Measurements from ENCODE around the gene SMNDC1.

The SMNDC1 gene

DNA sequence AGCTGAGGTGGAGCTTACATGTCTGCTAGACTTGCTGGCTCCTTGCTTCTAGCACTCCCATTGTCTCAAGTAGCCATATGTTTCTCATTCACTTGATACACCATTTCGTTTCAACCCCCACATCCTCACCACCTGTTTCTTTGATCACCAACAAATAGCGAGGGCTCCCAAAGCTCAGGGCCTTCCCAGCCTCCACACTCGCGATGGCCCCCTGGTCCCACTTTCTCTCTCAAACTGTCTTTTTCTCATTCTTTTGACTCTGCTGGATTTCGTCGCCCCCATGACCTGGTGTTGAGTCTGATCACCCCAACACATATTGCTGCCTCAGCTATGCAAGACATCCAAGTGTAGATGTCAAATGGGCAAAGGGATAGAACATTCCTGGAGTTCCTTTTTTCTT, 26.0 kb upstream of the SMNDC1 start:
- H3K36me3 ChIP-seq (replicated peaks; ENCODE audit: insufficient read depth, low read length) = no peaks in the 10 kb centered on the region
- H3K27me3 ChIP-seq (replicated peaks; ENCODE audit: insufficient read depth, low read length) = no peaks in the 10 kb centered on the region
- H3F3A ChIP-seq (ENCODE audit: insufficient read depth, low read length) = 0 out of 2 replicates have a peak, but pooled peaks cover 9% of the 10 kb centered on the region
- no peak overlapping the region for H3K4me2 ChIP-seq (ENCODE audit: low read depth, low read length)
- DNase-seq = no peak
- no peak overlapping the region for H3K9ac ChIP-seq (ENCODE audit: low read length)
- no peak overlapping the region for H2AFZ ChIP-seq (ENCODE audit: low read length)
- TF ChIP-seq EZH2phosphoT487 (IDR thresholded peaks at IDR 0.05; ENCODE audit: low read length) (no peak), EZH2 (optimal IDR thresholded peaks at IDR 0.05; ENCODE audit: low read depth, low read length) (no peak)
- TF ChIP-seq, protein P1, sequence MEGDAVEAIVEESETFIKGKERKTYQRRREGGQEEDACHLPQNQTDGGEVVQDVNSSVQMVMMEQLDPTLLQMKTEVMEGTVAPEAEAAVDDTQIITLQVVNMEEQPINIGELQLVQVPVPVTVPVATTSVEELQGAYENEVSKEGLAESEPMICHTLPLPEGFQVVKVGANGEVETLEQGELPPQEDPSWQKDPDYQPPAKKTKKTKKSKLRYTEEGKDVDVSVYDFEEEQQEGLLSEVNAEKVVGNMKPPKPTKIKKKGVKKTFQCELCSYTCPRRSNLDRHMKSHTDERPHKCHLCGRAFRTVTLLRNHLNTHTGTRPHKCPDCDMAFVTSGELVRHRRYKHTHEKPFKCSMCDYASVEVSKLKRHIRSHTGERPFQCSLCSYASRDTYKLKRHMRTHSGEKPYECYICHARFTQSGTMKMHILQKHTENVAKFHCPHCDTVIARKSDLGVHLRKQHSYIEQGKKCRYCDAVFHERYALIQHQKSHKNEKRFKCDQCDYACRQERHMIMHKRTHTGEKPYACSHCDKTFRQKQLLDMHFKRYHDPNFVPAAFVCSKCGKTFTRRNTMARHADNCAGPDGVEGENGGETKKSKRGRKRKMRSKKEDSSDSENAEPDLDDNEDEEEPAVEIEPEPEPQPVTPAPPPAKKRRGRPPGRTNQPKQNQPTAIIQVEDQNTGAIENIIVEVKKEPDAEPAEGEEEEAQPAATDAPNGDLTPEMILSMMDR (IDR thresholded peaks at IDR 0.05; ENCODE audit: low read length) = no peak
- H3K4me1 ChIP-seq (ENCODE audit: low read length) = peaks cover 16% of the 10 kb centered on the region
- H4K20me1 ChIP-seq (ENCODE audit: insufficient read depth, low read length) = no peaks in the 10 kb centered on the region
- no peaks in the 10 kb centered on the region for H3K79me2 ChIP-seq (ENCODE audit: low read length)
- no peaks in the 10 kb centered on the region for H3K9me2 ChIP-seq (replicated peaks; ENCODE audit: insufficient read depth, low read length)
- no peak overlapping the region for H3K4me3 ChIP-seq (ENCODE audit: low read length)
- no peaks in the 10 kb centered on the region for H3K9me3 ChIP-seq (replicated peaks; ENCODE audit: insufficient read depth, low read length)
- no peak overlapping the region for H3K27ac ChIP-seq (ENCODE audit: low read length)

DNA sequence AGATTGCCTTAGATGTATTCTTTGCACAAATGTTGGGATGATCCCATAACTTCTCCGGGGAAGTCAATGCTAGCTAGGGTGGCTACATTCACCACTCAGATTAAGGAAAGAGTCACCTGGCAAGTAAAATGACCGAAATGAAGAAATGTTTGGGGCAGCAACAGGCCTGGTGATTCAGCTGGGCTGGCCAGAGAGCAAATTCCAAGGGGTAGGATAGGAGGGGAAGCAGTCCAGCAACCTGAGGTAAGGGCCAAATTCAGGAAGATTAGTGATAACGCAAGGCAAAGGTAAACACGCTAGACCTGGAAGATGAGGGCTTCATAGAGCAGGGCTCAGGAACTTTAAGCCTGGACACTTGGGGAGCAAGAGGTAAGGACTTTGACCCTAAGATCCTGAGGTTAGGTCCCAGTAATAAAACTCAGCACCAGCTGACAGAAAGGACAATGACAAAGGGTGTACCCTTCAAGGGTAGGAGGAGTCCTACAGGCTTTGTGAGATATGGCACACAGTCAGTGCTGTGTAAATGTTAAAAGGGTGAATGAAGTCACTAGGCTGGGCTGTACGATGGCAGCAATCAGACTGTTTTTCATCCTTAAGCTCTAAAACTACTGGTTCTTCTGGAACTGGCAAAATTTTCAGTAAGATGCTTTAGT, 22.7 kb upstream of the SMNDC1 start:
- Histone ChIP-seq H3K4me3 (ENCODE audit: low read length) (no peak overlapping the region), H3F3A (ENCODE audit: insufficient read depth, low read length) (no peaks in the 10 kb centered on the region), H3K36me3 (replicated peaks; ENCODE audit: insufficient read depth, low read length) (no peaks in the 10 kb centered on the region), H3K9ac (ENCODE audit: low read length) (no peak overlapping the region), H3K4me2 (ENCODE audit: low read depth, low read length) (no peak overlapping the region), H3K4me1 (ENCODE audit: low read length) (no peaks in the 10 kb centered on the region), H3K79me2 (ENCODE audit: low read length) (no peaks in the 10 kb centered on the region), H4K20me1 (ENCODE audit: insufficient read depth, low read length) (no peaks in the 10 kb centered on the region), H2AFZ (ENCODE audit: low read length) (no peak overlapping the region), H3K9me3 (replicated peaks; ENCODE audit: insufficient read depth, low read length) (no peaks in the 10 kb centered on the region), H3K9me2 (replicated peaks; ENCODE audit: insufficient read depth, low read length) (no peaks in the 10 kb centered on the region), H3K27me3 (replicated peaks; ENCODE audit: insufficient read depth, low read length) (no peaks in the 10 kb centered on the region), H3K27ac (ENCODE audit: low read length) (no peak overlapping the region)
- DNase-seq = no peak
- TF ChIP-seq EZH2 (optimal IDR thresholded peaks at IDR 0.05; ENCODE audit: low read depth, low read length) (no peak), EZH2phosphoT487 (IDR thresholded peaks at IDR 0.05; ENCODE audit: low read length) (no peak)
- TF ChIP-seq, protein P1 (IDR thresholded peaks at IDR 0.05; ENCODE audit: low read length) = no peak

DNA sequence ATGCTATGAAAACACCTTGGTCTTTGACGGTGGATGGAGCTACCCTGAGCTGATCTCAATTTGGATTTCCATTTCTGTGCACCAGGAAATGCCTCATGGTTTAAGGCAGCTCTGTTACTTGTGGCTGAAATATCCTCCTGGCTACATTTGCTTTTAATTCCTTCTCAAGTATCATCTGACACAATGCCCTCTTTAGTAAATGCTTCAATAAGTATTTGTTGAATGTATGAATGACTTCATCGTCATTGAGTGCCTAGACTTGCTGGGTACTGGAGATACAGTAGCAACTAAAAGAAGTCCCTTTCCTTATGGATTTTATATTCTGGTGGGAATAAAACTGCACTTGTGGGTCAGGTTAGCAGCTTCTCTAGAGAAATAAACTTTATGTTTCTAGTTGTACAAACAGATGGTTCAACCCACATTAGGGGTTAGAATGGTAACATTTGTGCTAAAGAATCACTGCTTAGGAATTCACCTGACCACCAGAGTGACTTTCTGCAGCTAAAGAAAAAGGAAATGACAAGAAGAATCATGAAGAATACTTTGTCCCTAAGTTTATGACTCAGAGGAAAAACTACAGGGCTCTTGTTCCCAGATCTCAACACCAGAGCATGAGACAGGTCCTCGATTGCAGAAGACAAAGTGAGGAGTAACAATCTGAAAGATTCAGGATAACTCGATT, 21.8 kb upstream of the SMNDC1 start:
- DNase-seq = no peak
- no peaks in the 10 kb centered on the region for H3K36me3 ChIP-seq (replicated peaks; ENCODE audit: insufficient read depth, low read length)
- H3K4me3 ChIP-seq (ENCODE audit: low read length) = no peak overlapping the region
- H3K27me3 ChIP-seq (replicated peaks; ENCODE audit: insufficient read depth, low read length) = no peaks in the 10 kb centered on the region
- no peak overlapping the region for H3K9ac ChIP-seq (ENCODE audit: low read length)
- no peak overlapping the region for H3K27ac ChIP-seq (ENCODE audit: low read length)
- no peak overlapping the region for H2AFZ ChIP-seq (ENCODE audit: low read length)
- H4K20me1 ChIP-seq (ENCODE audit: insufficient read depth, low read length) = no peaks in the 10 kb centered on the region
- no peaks in the 10 kb centered on the region for H3K9me3 ChIP-seq (replicated peaks; ENCODE audit: insufficient read depth, low read length)
- no peaks in the 10 kb centered on the region for H3F3A ChIP-seq (ENCODE audit: insufficient read depth, low read length)
- no peaks in the 10 kb centered on the region for H3K9me2 ChIP-seq (replicated peaks; ENCODE audit: insufficient read depth, low read length)
- no peak for TF ChIP-seq EZH2 (optimal IDR thresholded peaks at IDR 0.05; ENCODE audit: low read depth, low read length)
- no peak for TF ChIP-seq EZH2phosphoT487 (IDR thresholded peaks at IDR 0.05; ENCODE audit: low read length)
- TF ChIP-seq, protein P1 (IDR thresholded peaks at IDR 0.05; ENCODE audit: low read length) = no peak
- H3K4me1 ChIP-seq (ENCODE audit: low read length) = no peaks in the 10 kb centered on the region
- H3K4me2 ChIP-seq (ENCODE audit: low read depth, low read length) = no peak overlapping the region
- no peaks in the 10 kb centered on the region for H3K79me2 ChIP-seq (ENCODE audit: low read length)

Data from MM.1S (cell line).